ENCODE results near the gene WDR7. TPM values are rescaled to one million over a fixed set of nuclear protein-coding genes. Genes with fewer than 3 reads are reported as not detected.

WDR7 gene
- total RNA-seq, 6 experiments from 2014 or later = 10.4 to 18.8 (median 15.3) TPM

DNA sequence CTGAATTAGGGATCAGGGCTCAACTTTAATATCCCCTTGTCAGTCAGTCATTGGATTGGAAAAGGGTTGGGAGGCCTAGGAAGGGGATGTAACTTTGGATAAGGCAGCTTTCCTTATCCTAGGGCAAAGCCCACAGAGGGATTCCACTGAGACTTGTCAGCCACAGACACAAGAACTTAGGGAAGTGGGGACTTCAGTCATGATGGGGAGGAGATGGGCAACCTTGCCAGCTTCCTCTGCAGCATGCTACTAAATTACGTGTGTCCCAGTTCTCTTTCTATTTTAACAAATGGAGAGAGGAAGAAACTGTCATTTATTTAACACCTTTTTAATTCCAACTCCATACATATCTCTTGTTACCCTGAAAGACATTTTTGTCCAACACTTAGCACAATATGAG lies 237.8 kb downstream of the WDR7 start:
- no peak overlapping the region for H3K27ac ChIP-seq

DNA sequence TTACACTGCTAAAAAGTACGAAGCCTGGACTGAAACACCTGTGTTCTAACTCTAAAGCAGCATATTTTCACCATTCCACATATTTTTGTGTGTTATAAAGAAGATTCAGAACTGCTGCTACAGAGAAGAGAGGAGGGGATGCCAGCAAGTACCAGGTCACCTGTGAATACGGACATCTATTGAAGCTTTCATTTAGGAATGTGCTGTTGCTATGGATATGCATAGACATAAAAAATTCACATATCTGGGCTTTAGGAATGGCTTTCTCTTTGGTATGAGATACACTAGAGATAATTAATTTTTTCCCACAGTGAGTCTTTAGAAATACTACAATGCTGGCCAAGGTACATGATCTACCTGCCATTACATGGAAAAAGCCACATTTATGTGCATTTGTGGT lies 238.5 kb downstream of the WDR7 start:
- Histone ChIP-seq H3K4me1 (no peaks in the 10 kb centered on the region), H3K9me3 (no peaks in the 10 kb centered on the region), H3K27me3 (no peaks in the 10 kb centered on the region), H3K4me3 (no peak overlapping the region), H3K36me3 (no peaks in the 10 kb centered on the region), H3K27ac (no peak overlapping the region)
- no peak for TF ChIP-seq POLR2A (IDR thresholded peaks at IDR 0.05)
- TF ChIP-seq, protein P1, sequence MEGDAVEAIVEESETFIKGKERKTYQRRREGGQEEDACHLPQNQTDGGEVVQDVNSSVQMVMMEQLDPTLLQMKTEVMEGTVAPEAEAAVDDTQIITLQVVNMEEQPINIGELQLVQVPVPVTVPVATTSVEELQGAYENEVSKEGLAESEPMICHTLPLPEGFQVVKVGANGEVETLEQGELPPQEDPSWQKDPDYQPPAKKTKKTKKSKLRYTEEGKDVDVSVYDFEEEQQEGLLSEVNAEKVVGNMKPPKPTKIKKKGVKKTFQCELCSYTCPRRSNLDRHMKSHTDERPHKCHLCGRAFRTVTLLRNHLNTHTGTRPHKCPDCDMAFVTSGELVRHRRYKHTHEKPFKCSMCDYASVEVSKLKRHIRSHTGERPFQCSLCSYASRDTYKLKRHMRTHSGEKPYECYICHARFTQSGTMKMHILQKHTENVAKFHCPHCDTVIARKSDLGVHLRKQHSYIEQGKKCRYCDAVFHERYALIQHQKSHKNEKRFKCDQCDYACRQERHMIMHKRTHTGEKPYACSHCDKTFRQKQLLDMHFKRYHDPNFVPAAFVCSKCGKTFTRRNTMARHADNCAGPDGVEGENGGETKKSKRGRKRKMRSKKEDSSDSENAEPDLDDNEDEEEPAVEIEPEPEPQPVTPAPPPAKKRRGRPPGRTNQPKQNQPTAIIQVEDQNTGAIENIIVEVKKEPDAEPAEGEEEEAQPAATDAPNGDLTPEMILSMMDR (IDR thresholded peaks at IDR 0.05) = no peak
- 83% methylated on average over 2 of the region's 2 CpGs for WGBS (ENCODE audit: insufficient coverage, low coverage, low lambda C conversion rate, missing lambda C conversion rate)
- DNase-seq (no peak), ATAC-seq (no peak)
- intact Hi-C loops (cut with DNase I) = no loop called here

More for the DNA sequence above, 237.8 kb downstream of the WDR7 start:
- Histone ChIP-seq H3K27me3 (no peaks in the 10 kb centered on the region), H3K36me3 (no peaks in the 10 kb centered on the region), H3K4me1 (no peaks in the 10 kb centered on the region), H3K9me3 (no peaks in the 10 kb centered on the region), H3K4me3 (no peak overlapping the region)
- ATAC-seq = no peak
- no peak for DNase-seq
- TF ChIP-seq POLR2A (IDR thresholded peaks at IDR 0.05) = no peak
- TF ChIP-seq, protein P1 (IDR thresholded peaks at IDR 0.05) = no peak
- 61% methylated on average over 1 of the region's 1 CpG for WGBS (ENCODE audit: insufficient coverage, low coverage, low lambda C conversion rate, missing lambda C conversion rate)
- intact Hi-C loops (cut with DNase I) = no loop called here

DNA sequence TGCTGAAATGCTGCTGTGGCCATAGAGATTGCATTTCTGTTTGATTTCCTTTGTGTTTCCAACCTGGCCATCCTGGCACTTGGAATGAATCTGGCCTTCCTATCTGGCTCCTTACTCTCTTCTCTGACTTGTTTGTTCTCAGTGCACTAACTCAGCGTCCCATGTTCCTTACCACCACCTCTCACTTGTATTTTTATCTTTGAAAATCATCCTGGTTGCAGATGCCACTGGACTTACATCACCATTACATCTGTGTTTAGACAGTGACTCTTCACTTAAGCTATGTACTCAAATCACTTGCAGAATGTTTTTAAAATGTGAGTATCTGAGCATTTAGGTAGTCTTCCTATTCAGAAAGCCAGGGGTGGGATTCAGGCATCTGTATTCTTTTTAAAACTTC lies 239.5 kb downstream of the WDR7 start:
- no peaks in the 10 kb centered on the region for H3K9me3 ChIP-seq
- WGBS (ENCODE audit: insufficient coverage, low coverage, low lambda C conversion rate, missing lambda C conversion rate) = 50% methylated on average over 1 of the region's 1 CpG
- H3K36me3 ChIP-seq = no peaks in the 10 kb centered on the region
- ATAC-seq = peak in 1 of 4 donors; percentile 88
- DNase-seq = no peak
- H3K4me1 ChIP-seq = no peaks in the 10 kb centered on the region
- no peak overlapping the region for H3K4me3 ChIP-seq
- TF ChIP-seq, protein P1 (IDR thresholded peaks at IDR 0.05) = no peak
- TF ChIP-seq POLR2A (IDR thresholded peaks at IDR 0.05) = no peak
- H3K27ac ChIP-seq = no peak overlapping the region
- no peaks in the 10 kb centered on the region for H3K27me3 ChIP-seq
- intact Hi-C loops (cut with DNase I) = no loop called here

DNA sequence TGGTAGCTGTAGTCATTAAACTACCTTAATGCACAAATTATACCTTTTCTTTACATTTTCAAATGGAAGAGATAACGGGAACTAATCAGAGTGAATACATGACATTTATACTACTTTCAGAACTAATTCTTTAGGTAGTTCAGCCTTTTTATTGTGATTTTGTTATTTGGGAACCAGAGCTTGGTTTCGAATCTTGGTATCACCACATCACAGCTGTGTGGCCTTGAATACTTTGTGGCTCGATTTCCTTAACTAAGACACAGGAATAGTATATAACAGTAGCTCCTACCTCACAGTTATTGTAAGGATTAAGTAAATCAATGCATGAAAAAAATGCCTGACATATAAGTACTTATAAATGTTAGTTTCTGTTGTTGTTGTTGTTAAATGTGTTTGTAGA lies 240.0 kb downstream of the WDR7 start:
- Histone ChIP-seq H3K9me3 (no peaks in the 10 kb centered on the region), H3K4me3 (no peak overlapping the region), H3K27ac (no peak overlapping the region), H3K27me3 (no peaks in the 10 kb centered on the region), H3K4me1 (no peaks in the 10 kb centered on the region), H3K36me3 (no peaks in the 10 kb centered on the region)
- TF ChIP-seq, protein P1 (IDR thresholded peaks at IDR 0.05) = no peak
- TF ChIP-seq POLR2A (IDR thresholded peaks at IDR 0.05) = no peak
- no peak for ATAC-seq
- intact Hi-C loops (cut with DNase I) = no loop called here
- WGBS (ENCODE audit: insufficient coverage, low coverage, low lambda C conversion rate, missing lambda C conversion rate) = 96% methylated on average over 3 of the region's 3 CpGs
- no peak for DNase-seq

DNA sequence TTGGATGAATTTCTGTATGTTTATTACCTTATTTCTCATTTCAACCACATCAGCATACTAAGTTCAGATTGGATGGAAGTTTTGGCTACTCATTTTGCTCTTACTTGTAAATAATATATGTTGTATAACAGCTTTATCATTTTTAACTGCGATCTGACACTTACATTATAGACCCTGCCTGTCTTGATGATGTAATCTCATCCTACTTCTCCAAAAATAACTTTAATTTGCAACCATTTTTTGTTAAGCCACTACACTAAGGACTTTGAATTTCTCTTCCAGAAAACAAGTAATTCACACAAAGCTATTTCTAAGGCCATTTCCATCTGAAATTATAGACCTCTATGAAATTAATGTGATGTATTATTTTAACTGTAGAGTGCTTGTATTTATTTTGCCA lies 240.7 kb downstream of the WDR7 start:
- intact Hi-C loops (cut with DNase I) = no loop called here
- ATAC-seq (no peak), DNase-seq (no peak)
- no peak for TF ChIP-seq POLR2A (IDR thresholded peaks at IDR 0.05)
- TF ChIP-seq, protein P1 (IDR thresholded peaks at IDR 0.05) = no peak
- Histone ChIP-seq H3K4me1 (no peaks in the 10 kb centered on the region), H3K4me3 (no peak overlapping the region), H3K27me3 (no peaks in the 10 kb centered on the region), H3K9me3 (no peaks in the 10 kb centered on the region), H3K36me3 (no peaks in the 10 kb centered on the region), H3K27ac (no peak overlapping the region)
- WGBS (ENCODE audit: insufficient coverage, low coverage, low lambda C conversion rate, missing lambda C conversion rate) = 93% methylated on average over 1 of the region's 1 CpG
